ENCODE results near the gene CAMTA1.
A peak's percentile ranks its signal among the peaks of the same experiment; 100 is the strongest.

The CAMTA1 gene

DNA sequence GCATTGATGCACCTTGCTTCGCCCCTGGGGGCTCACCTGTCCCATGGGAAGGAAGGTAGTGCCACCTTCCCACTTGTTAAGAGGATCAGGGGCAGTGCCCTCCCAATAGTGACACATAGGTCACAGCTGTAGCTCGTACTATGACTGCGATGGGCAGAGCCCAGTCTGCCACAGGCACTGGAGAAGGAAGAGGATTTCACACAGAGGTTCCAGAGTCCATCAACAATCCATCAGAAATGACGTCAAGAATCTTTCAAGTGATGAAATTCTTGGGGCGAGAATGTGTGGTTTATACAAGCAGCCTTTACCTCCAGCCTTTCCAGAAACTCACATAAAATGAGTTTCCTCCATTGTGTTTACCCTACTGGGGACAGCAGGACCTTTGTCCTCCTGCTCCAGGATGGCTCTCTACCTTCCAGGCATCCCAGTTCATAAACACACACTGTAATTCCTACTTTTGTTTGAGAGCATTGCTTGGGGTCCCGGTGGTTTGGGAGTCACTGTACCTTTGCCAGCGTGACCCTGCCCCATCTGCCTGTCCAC, 725.2 kb downstream of the CAMTA1 start:
- DNase-seq = no peak

DNA sequence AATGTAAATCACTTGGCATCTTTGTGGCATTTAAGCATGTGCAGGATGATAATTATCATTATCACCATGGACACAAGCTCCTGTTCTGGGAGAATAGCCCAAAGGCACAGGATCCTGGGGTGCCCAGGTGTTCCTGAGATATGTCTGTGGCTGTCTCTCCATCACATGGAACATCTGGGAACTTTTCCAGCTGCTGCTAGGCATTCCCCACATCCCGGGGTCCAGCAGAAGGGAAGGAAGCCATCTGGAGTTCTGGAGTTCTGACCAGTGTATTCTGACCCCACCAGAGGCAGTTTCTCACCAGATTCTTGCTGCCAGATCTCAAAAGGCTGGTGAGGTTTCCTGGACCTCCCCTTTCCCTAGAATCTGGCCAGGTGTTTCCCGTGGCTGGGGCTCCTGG, 726.1 kb downstream of the CAMTA1 start:
- DNase-seq = no peak

DNA sequence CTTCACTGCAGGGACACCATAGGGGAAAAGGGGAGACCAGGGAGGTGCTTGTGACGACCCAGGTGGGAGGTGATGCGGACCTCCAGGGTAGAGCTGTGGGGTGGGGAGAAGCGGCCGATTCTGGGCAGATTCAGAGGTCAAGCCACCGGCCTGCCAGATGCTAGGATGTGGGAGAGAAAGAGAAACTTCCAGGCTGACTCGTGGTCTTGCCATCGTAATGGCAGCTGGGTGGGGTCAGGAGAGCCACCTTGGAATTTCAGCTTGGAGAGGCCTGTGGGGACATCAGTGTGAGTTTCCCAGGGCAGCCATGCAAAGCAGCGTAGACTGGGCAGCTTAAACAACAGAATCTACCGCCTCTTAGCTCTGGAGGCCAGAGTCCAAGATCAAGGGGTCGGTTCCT, 727.8 kb downstream of the CAMTA1 start:
- DNase-seq = no peak

DNA sequence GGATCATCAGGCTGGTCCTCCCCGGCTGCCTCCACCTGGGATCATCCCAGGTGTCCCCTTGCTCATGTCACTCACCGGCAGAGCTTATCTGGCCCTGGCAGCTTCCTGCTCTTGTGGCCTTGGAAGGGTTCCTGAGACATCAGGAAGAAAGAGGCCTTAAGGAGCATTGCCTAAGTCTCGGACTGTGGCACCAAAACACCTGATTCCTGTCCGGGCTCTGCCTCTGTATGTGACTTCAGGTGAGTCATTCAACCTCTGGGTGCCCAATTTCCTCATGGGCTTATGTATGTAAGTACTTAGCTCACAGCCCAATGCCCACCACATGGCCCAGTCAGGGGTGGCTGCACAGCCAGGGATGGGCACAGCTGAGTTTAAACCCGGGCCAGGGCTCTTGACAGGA, 729.9 kb downstream of the CAMTA1 start:
- DNase-seq = no peak

DNA sequence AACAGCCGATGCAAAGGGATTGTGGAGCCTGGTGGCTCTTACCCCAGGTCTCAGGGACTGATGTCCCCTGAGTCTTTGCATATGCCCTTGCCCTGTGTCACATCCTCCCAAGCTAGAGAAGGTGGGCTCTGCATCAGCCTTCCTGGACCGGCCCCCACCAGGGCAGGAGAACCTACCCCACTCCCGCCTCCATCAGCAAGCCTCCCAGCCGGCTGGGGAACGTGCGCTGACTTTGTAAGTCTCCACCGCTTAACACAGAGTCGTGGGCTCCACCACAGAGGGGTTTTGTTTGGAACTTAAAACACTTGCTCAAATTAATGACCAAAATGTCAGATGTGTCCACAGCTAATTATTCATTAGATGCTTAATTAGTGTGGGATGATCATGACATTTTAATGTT, 730.6 kb downstream of the CAMTA1 start:
- no peak for DNase-seq

DNA sequence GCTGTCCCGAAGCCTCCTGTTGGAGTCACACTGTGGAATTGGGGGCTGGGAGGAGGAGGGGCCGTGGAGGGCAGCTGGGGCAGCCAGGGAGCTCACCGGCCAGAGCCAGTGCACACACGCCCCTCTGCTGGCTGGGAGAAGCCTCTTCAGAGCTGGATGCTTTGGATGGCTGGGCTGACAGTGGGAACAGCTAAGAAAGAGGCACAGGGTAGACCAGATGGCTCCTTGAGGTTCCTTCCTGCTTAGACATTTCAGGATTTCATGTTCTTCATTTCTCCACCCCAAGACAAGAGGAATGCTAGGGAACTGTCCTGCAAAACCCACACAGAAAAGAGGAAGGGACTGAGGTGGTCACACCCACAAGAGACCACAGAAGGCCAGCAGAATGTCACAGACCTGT, 731.1 kb downstream of the CAMTA1 start:
- DNase-seq = no peak

DNA sequence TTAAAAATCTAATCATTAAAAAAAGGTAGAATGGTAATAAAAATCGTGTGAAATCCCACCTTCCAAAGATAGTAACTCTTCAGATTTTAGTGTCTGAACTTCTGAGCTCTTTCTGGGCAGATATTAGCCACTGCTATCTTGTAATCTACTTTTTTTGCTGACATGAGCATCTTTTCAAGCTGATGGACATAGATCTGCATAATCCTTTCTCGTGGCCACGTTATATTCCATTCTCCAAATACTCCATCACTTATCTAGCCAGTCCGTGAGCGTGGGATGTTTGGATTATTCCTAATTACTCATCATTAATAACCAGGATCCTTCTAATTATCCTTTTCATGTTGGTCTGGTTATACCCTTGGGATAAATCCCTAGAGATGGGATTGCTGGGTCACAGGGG, 731.7 kb downstream of the CAMTA1 start:
- no peak for DNase-seq

DNA sequence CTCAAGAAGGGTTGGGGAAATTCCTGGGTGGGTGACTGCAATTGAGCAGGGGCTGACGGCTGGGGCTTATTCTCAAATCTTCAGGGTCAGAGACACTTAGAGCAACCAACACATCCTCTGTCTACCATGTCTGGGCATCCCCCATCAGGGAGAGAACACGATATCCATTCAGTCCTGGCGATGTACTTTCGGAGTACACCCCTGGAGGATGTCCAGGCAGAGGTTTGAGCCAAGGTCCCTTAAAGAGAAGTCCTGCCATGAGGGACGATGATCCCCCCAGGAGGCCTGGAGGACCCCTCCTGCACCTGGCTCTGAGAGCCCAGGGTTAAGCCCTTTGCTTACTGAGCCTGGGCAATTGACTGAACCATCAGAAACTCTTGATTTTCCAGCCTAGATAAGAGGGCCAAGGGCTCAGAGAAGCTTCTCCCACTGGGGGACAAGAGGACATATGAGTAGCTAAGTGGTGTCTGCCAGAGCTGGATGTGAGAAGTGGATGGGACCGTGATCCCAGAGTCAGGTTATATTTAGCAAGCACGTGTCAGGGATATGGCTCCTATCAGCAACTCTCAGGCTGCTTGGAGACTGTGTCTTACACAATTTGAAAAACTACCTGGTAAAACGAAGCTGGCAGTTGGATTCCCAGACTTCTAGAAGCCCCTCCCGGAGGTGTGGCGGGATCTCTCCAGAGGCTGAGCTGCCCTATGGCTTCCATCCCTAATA, 732.5 kb downstream of the CAMTA1 start:
- DNase-seq = no peak

DNA sequence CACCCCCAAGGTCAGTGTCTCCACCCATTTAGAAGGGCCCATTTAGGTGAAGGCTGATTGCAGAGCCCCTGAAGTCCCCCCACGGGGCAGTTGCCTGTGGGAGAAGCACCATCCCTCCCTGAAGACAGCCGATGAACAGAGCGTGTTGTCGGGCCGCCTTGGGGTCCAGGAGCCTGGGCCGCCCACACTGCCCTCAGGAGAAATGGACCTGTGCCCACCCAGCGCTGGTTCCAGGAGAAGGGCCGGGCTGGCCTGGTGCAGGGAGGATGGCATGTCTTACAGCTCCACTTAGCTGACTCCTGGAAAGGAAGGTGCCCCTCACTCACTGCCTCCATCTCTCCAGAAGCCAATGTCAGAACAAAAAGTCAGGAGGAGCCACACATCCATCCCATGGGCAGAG, 733.2 kb downstream of the CAMTA1 start:
- DNase-seq = no peak

DNA sequence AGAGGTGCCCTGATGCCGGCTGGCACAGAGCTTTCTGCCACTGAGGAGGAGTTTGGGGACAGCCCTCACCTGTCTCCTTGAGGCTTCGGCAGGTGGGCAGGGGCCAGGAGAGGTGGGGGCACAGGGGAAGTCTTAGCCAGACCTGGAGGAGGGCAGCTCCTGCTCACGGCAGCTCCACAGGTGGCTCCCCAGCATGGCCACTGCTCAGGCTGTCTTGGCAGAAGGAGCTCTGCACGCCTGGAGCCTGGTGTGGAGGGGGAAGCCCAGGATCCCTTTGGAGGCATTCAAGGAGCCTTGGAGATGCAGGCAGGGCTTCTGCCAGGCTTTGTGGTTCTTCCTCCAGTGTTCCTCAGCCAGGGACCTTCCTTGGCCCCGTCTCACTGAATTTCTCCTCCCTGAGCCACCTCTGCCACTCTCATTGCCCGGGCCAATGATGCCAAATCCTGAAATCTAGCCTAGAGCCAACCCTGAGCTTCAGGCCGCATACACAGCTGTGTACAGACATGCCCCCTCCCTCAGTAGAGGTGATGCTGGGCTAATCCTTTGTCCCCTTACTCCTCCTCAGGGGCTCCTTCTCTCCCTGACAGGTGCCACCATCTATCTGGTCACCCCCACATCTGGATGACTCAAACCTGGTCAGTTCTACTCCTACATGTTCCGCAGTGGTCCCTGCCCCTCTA, 734.1 kb downstream of the CAMTA1 start:
- no peak for DNase-seq

DNA sequence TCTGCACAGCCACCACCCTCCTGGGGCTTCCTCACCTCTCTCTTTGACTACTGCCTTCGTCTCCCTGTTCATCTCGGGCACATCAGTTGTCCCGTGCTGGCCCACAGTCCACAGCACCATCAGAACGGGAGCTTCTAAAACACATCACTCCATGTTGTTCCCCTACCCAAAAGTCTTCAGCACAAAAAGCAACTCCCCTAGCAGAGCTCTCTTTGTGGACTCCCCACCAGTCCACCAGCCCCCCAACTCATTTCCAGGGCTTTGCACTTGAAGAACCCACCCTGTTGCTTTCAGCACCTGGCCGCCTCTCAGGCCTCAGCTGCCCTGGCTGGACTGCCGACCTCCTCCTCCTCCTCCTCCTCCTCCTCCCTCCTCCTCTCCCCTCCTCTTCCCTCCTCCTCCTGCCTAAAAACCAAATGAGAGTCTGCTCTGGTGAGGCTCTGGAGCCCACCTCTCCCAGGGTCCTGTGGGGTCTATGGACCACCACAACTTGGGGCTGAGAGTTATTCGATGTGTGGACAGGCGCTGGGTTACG, 734.7 kb downstream of the CAMTA1 start:
- DNase-seq = no peak

DNA sequence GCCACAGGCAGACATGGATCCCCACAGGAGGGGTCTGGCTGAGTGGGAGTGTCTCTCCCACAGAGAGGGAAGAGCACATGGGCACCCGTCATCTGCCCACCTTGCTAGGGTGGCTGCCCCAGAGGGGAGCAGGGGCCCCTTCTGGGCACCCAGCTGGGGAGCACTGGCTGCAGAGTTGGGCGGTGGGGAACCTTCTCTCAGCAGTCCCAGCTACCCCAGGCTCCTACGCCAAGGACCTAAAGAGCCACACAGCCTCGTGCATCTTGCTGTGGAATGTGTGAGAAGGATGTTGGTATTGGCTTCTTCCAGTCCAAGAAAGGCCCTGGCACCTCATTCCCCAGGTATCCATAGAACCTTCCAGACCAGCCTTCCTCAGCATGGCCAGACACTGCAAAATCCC, 735.2 kb downstream of the CAMTA1 start:
- DNase-seq = no peak

DNA sequence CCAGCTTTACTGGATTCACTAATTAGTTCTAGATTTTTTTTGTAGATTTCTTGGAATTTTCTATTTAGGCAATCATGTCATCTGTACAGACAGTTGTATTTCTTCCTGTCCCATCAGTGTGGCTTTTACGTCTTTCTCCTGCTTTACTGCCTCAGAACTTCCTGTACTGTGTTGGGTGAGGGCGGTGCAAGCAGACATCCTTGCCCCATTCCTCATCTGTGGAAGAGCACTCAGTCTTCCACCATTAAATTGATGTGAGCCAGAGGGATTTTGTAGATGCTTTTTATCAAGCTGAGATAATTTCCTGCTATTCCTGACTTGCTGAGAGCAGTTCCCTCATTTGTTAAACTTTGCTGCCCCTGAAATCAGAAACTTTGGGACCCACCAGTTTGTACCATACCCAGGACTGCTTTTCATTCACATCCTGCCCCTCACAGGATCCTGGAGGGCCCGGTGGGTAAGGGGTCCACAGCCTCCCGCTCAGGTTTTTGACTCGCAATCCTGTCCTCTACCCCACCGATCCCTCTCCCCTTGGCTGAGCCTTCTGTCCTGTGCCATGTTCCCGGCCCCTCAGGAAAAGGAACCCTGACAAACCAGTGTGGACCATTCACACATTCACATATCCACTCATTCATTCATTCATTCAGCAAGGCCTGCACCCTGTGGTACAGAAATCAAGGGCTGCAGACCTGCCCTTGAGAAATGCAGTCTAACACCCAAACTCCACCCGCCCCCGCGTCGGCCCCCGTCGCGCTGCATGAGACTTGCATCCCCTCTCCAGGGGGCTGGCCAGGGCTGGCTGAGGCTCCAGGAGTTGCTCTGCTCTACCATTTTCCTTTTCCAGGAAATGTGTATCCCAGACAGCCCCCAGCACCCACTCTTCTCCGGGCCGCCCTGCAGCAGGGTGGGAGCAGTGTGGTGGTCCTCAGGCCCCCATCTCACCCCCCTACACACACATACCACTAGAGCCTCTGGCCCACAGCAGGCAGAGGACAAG, 739.4 kb downstream of the CAMTA1 start:
- no peak for DNase-seq

DNA sequence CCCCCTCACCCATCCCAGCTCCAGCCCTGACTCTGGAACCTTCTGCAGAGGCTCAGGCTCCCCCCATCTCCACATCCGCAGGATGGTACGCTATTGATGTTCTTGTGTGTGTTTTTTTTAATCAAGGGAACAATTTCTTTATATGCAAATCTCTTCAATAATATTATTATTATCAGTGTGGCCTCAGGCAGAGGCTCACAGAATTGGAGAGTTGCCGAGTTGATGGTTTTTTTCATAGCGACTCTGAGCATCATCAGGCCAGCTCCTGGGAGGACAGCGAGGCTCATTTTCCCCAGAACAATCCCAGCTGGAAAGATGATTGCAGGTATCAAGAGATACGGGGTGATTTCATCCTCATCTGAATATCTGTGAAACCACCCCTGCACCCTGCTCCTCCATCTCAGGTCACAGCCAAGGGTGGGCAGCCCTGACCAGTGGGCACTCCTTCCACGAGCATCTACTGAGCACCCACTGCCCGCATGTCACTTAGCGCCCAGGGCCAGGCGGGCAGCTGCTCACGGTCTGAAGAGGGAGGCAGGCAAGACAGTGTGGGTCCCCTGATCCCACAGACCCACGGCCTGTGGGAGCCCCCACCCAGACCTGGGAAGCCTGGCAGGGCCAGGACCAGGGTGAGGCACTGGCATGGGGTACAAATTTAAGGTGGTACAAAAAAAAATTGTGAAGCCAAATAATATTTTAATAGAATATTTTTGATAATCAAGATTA, 740.2 kb downstream of the CAMTA1 start:
- DNase-seq = no peak

DNA sequence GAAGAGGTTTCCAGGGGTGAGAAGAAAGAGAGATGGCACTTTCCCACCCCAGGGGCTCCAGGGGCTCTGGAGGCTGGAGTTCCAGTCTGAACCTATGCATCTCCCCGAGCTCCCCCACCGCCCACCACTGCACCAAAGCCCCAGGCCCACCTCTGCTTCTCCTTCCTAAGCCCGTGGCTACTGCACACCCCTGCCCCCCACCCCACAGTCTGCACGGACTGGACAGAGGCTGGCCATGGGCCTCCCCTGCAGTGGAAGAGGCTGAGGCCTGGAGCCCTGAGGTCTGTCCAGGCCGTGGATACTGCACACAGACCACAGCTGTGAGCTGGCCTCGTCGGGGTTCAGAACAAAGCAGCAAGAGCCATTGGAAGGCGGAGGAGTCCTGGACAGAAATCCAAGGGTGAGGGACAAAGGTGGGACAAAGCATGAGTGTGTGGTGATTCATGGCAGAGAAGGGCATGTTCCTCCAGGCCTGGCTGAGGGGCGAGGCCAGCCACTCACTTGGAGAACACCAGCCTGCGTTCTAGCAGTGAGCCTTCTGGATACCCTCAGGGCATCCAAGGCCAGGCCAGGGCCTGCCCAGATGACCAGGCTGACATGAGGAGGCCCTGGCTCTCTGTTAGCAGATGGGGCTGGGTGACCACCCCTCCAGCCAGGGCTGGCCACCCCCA, 741.1 kb downstream of the CAMTA1 start:
- peak; percentile 93 for DNase-seq

DNA sequence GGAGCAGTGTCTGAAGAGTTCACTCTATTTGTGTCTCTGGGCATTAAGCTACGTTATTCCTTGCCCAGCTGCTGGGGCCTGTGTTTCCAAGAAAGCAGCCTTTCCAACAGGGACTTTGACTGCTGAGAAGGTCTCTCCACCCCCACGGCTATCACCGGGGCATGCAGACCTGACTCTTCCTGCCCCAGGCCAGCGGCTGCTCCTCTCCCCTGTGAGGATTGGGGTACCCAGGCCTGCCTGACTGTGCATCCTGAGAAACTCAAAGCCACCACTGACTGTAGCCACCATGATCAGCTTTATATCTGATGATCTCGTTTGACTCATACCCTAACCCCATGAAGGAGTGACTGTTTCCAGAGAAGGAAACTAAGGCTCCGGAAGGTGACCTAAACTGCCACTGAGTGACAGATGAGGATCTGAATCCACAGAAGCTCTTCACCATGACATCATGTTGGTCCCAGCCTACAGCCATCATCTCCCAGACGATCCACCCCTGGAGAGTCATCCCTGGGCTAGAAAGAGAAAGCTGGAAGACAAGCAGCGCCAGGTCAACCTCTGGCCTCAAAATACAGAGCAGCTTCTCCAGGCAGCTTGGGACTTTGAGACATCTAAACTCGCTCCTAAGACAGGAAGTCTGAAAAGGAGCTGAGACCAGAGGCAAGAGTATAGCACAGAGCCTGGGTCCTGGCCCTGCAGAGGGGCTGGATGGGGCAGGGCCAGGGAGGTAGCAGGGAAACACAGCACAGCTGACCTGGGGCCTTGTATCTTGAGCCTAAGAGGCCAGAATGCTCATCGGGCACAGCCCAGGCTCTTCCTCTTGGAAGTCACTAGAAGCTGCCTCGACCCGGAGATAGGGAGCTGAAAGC, 741.8 kb downstream of the CAMTA1 start:
- peak; percentile 71 for DNase-seq

DNA sequence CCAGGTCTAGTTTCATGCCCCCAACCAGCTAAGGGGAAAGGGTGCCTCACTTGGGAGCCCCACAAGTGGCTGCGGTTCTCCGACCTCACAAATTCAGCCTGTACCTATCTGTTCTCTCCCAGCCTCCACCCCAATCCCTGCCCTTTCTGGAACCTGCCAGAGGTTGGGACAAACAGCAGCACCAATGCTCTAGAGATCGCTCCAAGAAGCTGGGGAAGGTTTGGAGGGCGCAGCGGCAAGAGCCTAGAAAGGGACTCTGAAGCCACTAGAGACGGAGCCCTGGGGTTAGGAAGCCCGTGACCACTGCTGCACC, 742.4 kb downstream of the CAMTA1 start:
- no peak for DNase-seq

DNA sequence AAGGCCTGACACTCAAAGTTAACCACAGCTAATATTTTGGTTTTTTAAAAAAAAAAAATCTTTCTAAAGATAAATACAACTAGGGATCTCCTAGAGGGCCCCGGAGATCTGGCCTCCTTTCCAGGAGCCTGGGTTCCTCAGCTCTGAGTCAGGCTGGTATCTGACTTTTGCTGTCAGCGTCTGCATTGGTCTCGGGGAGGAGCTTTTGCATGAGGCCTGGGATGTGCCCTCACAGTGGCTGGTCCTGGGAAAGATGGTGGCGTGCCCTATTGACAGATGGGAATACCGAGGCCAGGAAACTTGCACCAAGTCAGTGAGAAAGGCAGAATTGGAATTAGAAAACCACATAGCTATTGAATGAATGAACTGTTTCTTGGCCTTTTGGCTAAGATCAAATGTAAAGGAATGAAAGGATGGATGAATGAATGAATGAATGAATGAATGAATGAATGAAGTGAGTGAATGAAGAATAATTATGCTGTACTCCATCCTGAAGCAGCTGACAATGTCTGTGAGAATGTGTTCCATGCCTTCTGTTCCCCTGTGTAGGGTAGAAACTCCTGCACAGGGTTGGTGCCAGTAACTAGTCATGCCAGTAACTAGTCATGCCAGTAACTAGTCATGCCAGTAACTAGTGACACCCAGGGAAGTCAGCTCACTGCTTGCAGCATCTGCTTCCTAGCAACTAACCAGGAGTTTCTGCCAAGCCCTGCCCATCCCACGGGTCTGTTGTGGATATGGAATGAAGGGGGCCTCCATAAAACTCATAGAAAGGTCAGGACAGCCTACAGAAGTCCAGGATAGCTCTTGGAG, 743.3 kb downstream of the CAMTA1 start:
- no peak for DNase-seq

DNA sequence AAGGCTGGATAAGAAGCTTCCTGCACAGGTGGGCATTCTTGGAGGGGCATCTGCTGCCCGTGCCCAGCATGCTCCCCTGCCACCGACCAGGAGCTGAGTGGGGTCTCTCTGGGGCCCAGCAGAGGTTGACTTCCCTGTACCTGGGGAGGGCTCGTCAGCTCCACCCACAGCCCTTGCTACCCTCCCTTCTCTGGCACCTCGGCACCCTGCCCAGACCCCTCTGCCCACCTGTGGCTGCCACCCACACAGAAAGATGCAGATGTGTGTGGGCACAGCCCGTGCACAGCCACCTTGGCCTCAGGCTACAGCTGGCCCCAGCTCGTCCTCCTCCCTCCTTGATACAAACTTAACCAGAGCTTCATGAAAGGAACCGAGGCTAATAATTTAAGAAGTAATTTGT, 744.7 kb downstream of the CAMTA1 start:
- DNase-seq = no peak
